HG03342 (cell line): ENCODE measurements around the gene SDK1.
"Not testable (repeated sequence)": the region's sequence is repeated elsewhere in the genome, so short reads cannot be mapped to it uniquely, and the experiment has no call there.

Experiments used
- ATAC-seq: cut with Tn5 transposase; IDR thresholded peaks from one replicate; pipeline ENCODE4 v1.9.1; 2021; ENCODE audit warnings: mild to moderate bottlenecking, moderate library complexity; ENCODE audit not compliant: unreplicated experiment

Gene SDK1

GRCh38 chr7:4080954-4081353 is 779.9 kb downstream of the SDK1 start:
- ATAC-seq, result no peak

GRCh38 chr7:4083513-4083912 is 782.5 kb downstream of the SDK1 start:
- no peak for ATAC-seq

GRCh38 chr7:4084271-4084670 is 783.2 kb downstream of the SDK1 start:
- ATAC-seq, result no peak

GRCh38 chr7:4085937-4086691 is 785.1 kb downstream of the SDK1 start:
- no peak for ATAC-seq

GRCh38 chr7:4086723-4087122 is 785.7 kb downstream of the SDK1 start:
- ATAC-seq, result no peak

- ATAC-seq, result no peak
Observed at GRCh38 chr7:4091767-4092166, 790.7 kb downstream of the SDK1 start.

- ATAC-seq, result no peak
Observed at GRCh38 chr7:4093035-4093434, 792.0 kb downstream of the SDK1 start.

GRCh38 chr7:4093483-4093882 is 792.4 kb downstream of the SDK1 start:
- ATAC-seq, result no peak

- ATAC-seq, result not testable (repeated sequence)
Observed at GRCh38 chr7:4094158-4094557, 793.1 kb downstream of the SDK1 start.

GRCh38 chr7:4097001-4097609 is 796.1 kb downstream of the SDK1 start:
- ATAC-seq, result no peak

GRCh38 chr7:4098169-4098568 is 797.1 kb downstream of the SDK1 start:
- ATAC-seq, result no peak

- no peak for ATAC-seq
Observed at GRCh38 chr7:4099651-4100050, 798.6 kb downstream of the SDK1 start.

- no peak for ATAC-seq
Observed at GRCh38 chr7:4100148-4100547, 799.1 kb downstream of the SDK1 start.

- ATAC-seq, result no peak
Observed at GRCh38 chr7:4100691-4101090, 799.6 kb downstream of the SDK1 start.

GRCh38 chr7:4102231-4102841 is 801.3 kb downstream of the SDK1 start:
- ATAC-seq, result no peak

- ATAC-seq, result no peak
Observed at GRCh38 chr7:4103352-4104091, 802.5 kb downstream of the SDK1 start.

GRCh38 chr7:4107839-4108238 is 806.8 kb downstream of the SDK1 start:
- ATAC-seq, result no peak

- ATAC-seq, result no peak
Observed at GRCh38 chr7:4108951-4109350, 807.9 kb downstream of the SDK1 start.

- ATAC-seq, result no peak
Observed at GRCh38 chr7:4109481-4110110, 808.5 kb downstream of the SDK1 start.

- no peak for ATAC-seq
Observed at GRCh38 chr7:4110438-4110837, 809.4 kb downstream of the SDK1 start.

GRCh38 chr7:4111166-4111565 is 810.1 kb downstream of the SDK1 start:
- no peak for ATAC-seq
